Measurements from ENCODE around the gene SLC30A10.
A peak's percentile ranks its signal among the peaks of the same experiment; 100 is the strongest.
"Not testable (repeated sequence)": the region's sequence is repeated elsewhere in the genome, so short reads cannot be mapped to it uniquely, and the experiment has no call there.

The SLC30A10 gene

GRCh38 chr1:219927956-219928790 lies at the start of gene SLC30A10:
SLC30A10 (minus strand) TSS chr1:219928557; CDS start chr1:219928440, 117 bp downstream.
- DNase-seq (ENCODE audit: low spot score): no peak

- no peak for DNase-seq (ENCODE audit: low spot score)
Measured at GRCh38 chr1:219973213-219973612, 44.9 kb upstream of the SLC30A10 start.

DNA sequence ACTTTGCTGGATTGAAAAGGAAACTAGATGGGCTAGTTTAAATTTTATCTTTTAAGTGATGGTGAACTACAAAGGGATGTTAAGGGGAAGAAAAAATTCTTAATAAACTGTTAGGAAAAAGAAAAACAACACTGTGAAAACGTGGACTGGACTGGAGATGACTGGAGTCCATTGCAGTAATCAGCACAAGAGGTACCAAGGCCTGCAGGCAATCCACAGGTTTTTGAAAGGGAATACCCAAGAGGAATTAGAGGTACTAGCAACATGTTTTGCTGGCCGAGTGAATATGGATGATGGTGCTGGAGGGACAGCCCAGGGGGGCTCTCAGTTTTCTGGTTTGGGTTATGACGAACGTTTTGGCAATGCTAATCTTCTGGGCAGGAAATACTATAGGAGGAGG lies 39.0 kb upstream of the SLC30A10 start:
- no peak for DNase-seq (ENCODE audit: low spot score)

- no peak for DNase-seq (ENCODE audit: low spot score)
Measured at GRCh38 chr1:219966071-219966349, 37.7 kb upstream of the SLC30A10 start.

GRCh38 chr1:219965285-219966070 lies 37.1 kb upstream of the SLC30A10 start:
- no peak for DNase-seq (ENCODE audit: low spot score)

DNA sequence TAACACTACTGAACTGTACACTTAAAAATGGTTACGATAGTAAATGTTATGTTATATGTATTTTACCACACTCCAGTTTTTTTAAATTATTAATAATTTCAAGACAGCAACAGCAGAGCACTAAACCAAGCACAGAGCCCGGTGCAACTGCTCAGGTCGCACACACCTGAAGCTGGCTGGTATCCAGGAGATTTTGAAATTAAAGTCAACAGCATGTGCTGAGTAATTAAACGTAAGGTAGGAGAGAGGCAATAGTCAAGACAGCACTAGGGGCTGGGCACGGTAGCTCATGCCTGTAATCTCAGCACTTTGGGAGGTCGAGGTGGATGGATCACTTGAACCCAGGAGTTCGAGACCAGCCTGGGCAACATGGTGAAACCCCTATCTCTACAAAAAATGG lies 35.1 kb upstream of the SLC30A10 start:
- DNase-seq (ENCODE audit: low spot score): no peak

DNA sequence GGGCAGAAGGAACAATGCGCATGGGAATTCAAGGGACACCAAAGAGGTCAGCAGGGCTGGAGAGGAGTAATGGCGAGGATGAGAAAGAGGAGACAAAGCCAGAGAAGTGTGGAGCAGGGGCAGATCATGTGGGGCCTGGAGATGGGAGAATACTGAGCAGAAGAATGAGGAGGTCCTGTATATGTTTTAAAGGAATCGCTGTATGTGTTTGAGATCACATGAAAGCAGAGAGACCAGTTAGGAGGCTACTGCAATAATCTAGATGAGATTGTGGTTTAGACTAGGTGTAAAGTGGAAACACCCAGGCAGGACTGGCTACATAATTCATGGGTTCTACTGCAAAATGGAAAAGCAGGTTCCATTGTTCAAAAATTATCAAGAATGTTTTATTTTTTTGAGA lies 33.3 kb upstream of the SLC30A10 start:
- no peak for DNase-seq (ENCODE audit: low spot score)

DNA sequence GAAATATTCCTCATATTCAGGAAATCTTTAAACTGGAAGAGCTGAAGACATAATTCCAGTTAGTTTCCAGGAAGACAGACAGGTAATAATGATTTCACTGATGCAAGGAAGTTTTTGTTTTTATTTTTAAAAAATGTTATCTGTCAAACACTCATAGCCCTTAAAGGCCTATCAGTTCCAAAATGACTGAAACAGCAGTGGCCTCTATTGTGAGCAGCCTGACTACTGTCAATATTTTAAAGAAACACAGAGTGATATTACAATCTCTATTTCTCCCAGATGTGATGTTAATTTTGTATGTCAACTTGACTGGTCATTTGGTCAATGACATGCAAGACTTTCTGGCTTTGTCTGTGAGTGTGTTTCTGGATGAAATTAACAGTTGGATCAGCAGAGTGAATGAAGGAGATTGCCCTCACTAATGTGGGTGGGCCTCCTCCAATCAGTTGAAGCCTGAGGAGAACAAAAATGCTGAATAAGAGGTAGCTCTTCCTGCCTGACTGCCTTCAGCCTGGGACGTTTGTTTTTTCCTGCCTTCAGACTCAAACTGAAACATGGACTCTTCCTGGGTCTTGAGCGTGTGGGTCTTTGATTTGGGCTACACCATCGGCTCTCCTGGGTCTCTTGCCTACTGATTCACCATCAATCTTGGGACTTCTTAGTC lies 31.3 kb upstream of the SLC30A10 start:
- DNase-seq (ENCODE audit: low spot score): no peak

GRCh38 chr1:219958875-219959417 lies 30.6 kb upstream of the SLC30A10 start:
- DNase-seq (ENCODE audit: low spot score): no peak

GRCh38 chr1:219954736-219955421 lies 26.5 kb upstream of the SLC30A10 start:
- no peak for DNase-seq (ENCODE audit: low spot score)

- no peak for DNase-seq (ENCODE audit: low spot score)
Measured at GRCh38 chr1:219954052-219954451, 25.7 kb upstream of the SLC30A10 start.

DNA sequence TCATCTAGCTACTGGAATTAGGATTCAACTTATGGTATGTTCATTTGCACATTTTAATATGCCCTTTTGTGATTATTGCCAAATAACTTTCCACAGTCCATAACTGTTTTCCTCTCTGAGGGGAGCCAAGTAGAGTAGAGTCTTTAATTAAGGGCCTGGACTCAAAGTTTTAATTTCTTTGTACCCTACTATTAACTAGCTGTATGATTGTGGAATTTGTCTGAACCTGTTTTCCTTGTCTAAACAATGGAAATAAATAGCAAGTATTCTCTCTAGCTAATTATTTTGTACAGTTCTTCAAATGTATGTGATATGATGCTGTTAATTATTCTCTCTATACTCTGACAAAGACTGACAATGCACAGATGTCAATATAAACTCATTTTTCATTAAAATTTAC lies 24.0 kb upstream of the SLC30A10 start:
- DNase-seq (ENCODE audit: low spot score): no peak

- DNase-seq (ENCODE audit: low spot score): not testable (repeated sequence)
Measured at GRCh38 chr1:219949227-219949626, 20.9 kb upstream of the SLC30A10 start.

- DNase-seq (ENCODE audit: low spot score): not testable (repeated sequence)
Measured at GRCh38 chr1:219948766-219949165, 20.4 kb upstream of the SLC30A10 start.

- no peak for DNase-seq (ENCODE audit: low spot score)
Measured at GRCh38 chr1:219945795-219946194, 17.4 kb upstream of the SLC30A10 start.

GRCh38 chr1:219941179-219942118 lies 13.1 kb upstream of the SLC30A10 start:
- DNase-seq (ENCODE audit: low spot score): no peak

DNA sequence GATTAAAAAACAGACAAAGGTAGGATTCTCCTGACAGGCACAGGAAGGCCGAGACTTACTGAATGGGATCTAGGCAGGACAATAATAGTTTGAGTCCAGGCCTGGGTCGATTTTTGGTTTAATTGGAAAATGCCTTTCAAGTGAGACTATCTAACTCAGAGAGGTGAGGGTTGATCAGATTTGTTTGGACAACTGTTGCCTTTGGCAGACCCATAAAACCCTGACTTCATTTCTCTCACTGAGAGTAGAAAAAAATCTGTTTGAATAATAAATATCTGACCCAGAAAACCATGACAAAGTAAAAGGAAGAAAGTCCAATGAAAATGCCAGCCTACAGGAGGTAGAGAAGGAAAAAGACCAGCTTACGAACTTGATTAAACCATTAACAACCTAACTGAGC lies 12.3 kb upstream of the SLC30A10 start:
- no peak for DNase-seq (ENCODE audit: low spot score)

- peak; percentile 25 for DNase-seq (ENCODE audit: low spot score)
Measured at GRCh38 chr1:219938706-219939105, 10.3 kb upstream of the SLC30A10 start.

- not testable (repeated sequence) for DNase-seq (ENCODE audit: low spot score)
Measured at GRCh38 chr1:219933763-219934162, 5.4 kb upstream of the SLC30A10 start.

GRCh38 chr1:219931033-219931432 lies 2.7 kb upstream of the SLC30A10 start:
- no peak for DNase-seq (ENCODE audit: low spot score)

DNA sequence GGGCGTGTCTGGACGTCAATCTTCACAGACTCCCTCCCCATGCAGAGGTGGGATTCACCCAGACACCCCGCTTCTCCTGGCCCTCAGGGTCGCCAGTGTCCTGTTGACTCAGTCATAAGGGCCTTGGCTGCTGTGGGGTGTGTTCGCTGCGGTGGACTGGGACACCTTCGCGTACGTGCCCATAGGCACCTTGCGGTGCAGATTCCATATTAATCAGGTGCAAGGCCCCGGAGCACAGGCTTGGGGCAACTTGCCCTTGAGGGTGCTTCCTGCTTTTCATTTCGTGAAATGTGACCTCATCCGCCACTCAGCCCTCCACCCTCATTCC lies 398 bp upstream of the SLC30A10 start:
- no peak for DNase-seq (ENCODE audit: low spot score)

Data from RKO (cell line).